ENCODE measurements around the gene TMEM106C. TPM values are rescaled to one million over a fixed set of nuclear protein-coding genes. Genes with fewer than 3 reads are reported as not detected.

Gene TMEM106C
- total and polyA plus RNA-seq, 9 of the 15 experiments (the other 6 are each of a cell fraction or from before 2014, with no cell fraction given), result 37.6 to 183 (median 57.2) TPM

DNA sequence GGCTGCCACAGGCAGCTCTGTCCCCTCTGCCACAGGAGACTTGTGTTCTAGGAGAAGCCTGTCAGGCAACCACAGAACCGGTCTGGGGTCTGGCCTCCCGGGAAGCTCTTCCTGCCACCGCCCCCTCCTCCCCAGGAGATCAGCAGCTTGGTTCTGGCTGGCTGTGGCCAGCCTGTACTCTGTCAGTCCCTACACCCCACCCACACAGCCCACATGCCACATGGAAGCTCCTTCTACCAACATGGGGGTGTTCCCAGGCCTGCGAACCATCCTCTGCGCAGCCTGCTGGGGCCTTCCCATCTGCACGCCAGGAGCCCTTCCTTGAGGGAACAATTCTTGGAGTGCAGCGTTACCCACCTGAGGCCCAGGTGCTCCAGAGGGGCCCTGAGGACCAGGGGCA is 16.8 kb downstream of the TMEM106C start:
- intact Hi-C loops (cut with micrococcal nuclease), result no loop called here
- H3K9me1 ChIP-seq (ENCODE audit: control insufficient read depth, insufficient read depth, low read length), result peaks cover 3% of the 10 kb centered on the region
- TF ChIP-seq, protein P1, sequence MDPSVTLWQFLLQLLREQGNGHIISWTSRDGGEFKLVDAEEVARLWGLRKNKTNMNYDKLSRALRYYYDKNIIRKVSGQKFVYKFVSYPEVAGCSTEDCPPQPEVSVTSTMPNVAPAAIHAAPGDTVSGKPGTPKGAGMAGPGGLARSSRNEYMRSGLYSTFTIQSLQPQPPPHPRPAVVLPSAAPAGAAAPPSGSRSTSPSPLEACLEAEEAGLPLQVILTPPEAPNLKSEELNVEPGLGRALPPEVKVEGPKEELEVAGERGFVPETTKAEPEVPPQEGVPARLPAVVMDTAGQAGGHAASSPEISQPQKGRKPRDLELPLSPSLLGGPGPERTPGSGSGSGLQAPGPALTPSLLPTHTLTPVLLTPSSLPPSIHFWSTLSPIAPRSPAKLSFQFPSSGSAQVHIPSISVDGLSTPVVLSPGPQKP (CRISPR knock-in tag; IDR thresholded peaks at IDR 0.05), result no peak
- TF ChIP-seq TEAD1 (CRISPR knock-in tag; IDR thresholded peaks at IDR 0.05), result no peak
- no peak for TF ChIP-seq JUNB (CRISPR knock-in tag; conservative IDR thresholded peaks at IDR 0.05)
- TF ChIP-seq CBX2 (IDR thresholded peaks at IDR 0.05; ENCODE audit: insufficient read depth, low read length, poor library complexity, severe bottlenecking), result no peak
- TF ChIP-seq RBM34 (IDR thresholded peaks at IDR 0.05; ENCODE audit: borderline replicate concordance, insufficient read depth, low read length), result no peak
- peaks cover 0 to 16% of the 10 kb centered on the region in 2 experiments; a peak in 2 of 5 replicates for H3K4me1 ChIP-seq (replicated peaks in 1 of 2; ENCODE audit: control insufficient read depth in 2 of 2, insufficient read depth in 2 of 2, low read length in 2 of 2)
- no TSS peak for BruUV-seq (replicated peaks)
- ATAC-seq, result no peak
- peaks cover 28 to 98% of the 10 kb centered on the region in 2 experiments for H3K27me3 ChIP-seq (ENCODE audit: control insufficient read depth in 2 of 2, insufficient read depth in 2 of 2, low read length in 2 of 2)
- 19% methylated on average over 6 of the region's 7 CpGs for WGBS (ENCODE audit: insufficient coverage, low coverage, missing lambda C conversion rate)
- no peaks in the 10 kb centered on the region for H3K36me3 ChIP-seq (ENCODE audit: control insufficient read depth, insufficient read depth, low read length)
- H3K4me2 ChIP-seq (ENCODE audit: insufficient read depth, low read length), result no peak overlapping the region
- DNase-seq (ENCODE audit: extremely low read depth in 1 of 4, low spot score in 3 of 4), result no peak
- ChIA-PET CTCF (ENCODE audit: low intra/inter-chr PET ratio) (no interaction called here), POLR2A (interaction anchor here (0.7 to 1.1 kb wide), 4 partner anchors 13 to 565 kb away, joined by 3 to 4 read pairs (median 4); no protein-coding TSS in a partner anchor)
- no peak overlapping the region for H3K9ac ChIP-seq (ENCODE audit: insufficient read depth in 1 of 2, low read depth in 2 of 2, low read length in 2 of 2)
- peaks cover 7% of the 10 kb centered on the region; the same call in 1 of the 2 replicates for H4K20me1 ChIP-seq (replicated peaks; ENCODE audit: control insufficient read depth, insufficient read depth, low read length)
- H3K79me2 ChIP-seq (ENCODE audit: control insufficient read depth, insufficient read depth, low read length), result no peaks in the 10 kb centered on the region
- H2AFZ ChIP-seq (ENCODE audit: low read depth, low read length), result no peak overlapping the region
- in situ Hi-C loops (cut with MboI), result no loop called here
- H3K4me3 ChIP-seq, result no peak overlapping the region
- H3K27ac ChIP-seq (ENCODE audit: extremely low read depth, low read depth, low read length), result no peak overlapping the region
- no peaks in the 10 kb centered on the region for H3K9me3 ChIP-seq (replicated peaks; ENCODE audit: control insufficient read depth, insufficient read depth, low read depth, low read length)
- no peak for FAIRE-seq
